ENCODE results near the gene PDE3B.
A peak's percentile ranks its signal among the peaks of the same experiment; 100 is the strongest.
"Not testable (repeated sequence)": the region's sequence is repeated elsewhere in the genome, so short reads cannot be mapped to it uniquely, and the experiment has no call there.

The PDE3B gene

DNA sequence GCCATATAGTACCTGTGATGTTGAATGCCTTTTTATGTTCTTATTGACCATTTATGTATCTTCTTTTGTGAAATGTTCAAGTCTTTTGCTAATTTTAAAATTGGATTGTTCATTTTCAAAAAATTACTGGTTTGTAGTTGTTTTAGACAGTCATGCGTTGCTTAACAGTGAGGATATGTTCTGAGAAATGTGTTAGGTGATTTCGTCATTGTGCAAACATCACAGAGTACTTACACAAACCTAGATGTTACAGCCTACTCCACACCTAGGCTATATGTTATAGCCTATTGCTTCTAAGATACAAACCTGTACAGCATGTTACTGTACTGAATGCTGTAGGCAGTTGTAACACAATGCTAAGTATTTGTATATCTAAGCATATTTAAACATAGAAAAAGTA is 32.5 kb downstream of the PDE3B start:
- DNase-seq (ENCODE audit: low read depth) = peak; percentile 25

DNA sequence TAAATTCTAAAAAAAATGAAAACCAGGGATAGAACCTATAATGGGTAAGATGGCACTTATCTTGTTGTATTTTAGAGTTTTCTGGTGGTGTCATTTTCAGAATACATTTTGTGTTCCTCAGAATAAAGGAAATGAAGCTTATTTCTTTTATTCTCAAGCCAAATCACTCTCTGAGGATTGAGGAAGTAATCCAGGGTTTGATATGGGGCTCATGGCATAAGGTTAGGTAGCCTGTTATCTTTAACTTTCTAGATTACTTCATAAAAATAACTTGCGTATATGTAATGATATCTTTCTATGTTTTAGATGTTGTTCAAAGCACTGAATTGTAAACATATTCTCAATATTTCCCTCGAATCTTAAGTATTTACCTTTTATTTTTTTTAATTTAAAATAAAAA is 33.5 kb downstream of the PDE3B start:
- DNase-seq (ENCODE audit: low read depth) = no peak

DNA sequence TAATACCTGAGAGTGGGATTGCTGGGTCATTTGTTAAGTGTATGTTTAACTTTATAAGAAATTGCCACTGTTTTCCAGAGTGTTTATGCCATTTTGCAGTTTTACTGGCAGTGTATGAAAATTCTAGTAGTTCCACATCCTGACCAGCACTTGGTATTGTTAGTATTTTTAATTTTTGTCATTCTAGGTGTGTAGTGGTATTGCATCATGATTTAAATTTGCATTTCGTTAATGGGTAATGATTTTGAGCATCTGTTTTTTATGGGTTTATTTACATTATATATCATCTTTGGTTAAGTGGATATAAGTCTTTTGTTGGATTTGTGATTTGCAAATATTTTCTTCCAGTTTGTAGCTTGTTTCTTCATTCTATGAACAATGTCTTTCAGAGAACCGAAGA is 34.7 kb downstream of the PDE3B start:
- no peak for DNase-seq (ENCODE audit: low read depth)

DNA sequence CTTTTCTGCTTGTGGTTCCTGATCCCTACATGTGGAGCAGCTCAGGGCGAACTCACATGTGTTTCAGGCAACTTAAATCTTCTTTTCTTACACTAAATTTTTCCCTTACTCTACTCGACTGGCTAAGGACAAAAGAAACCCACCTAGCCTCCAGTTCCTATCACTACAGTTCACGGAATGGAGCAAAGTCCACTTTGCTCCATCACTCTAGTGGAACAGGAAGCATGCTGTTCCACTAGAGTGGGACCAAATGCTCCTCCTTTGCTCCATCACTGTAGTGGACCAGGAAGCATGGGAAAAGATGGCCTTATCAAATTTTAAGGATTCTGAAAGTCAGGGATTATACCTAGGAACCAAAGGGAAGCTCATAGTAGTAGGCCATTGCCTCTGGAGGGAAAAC is 36.1 kb downstream of the PDE3B start:
- no peak for DNase-seq (ENCODE audit: low read depth)

DNA sequence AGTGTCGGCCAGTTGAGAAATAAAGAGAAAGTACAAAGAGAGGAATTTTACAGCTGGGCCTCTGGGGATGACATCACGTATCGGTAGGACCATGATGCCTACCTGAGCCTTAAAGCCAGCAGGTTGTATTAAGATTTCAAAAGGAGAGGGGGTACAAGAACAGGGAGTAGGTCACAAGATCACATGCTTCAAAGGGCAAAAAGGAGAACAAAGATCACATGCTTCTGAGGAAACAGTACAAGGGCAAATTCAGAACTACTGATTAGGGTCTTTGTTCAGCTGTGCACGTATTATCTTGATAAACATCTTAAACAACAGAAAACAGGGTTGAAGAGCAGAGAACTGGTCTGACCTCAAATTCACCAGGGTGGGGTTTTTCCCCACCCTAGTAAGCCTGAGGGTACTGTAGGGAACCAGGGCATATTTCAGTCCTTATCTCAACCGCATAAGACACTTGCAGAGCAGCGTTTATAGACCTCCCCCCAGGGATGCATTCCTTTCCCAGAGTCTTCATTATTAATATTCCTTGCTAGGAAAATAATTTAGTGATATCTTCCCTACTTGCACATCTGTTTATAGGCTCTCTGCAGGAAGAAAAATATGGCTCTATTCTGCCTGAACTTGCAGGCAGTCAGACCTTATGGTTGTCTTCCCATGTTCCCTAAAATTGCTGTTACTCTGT is 40.8 kb downstream of the PDE3B start:
- DNase-seq (ENCODE audit: low read depth) = peak; percentile 10

DNA sequence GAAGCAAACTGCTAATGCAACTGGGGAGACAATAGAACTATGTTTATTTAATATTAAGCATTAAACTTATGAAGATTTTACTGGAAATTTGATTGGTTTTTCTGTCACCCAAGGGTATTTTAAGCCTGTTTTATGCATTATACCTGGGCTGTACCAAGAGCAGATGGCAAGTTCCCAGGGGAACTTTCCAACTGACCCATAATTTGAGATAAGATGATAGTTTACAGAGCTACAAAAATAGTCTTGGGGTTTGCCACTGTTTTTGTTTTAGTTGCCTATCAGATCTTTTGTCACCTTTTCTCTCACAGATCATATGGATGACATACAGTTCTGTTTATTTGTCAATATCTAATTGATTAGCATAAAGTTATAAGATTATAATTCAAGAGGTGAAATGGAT is 43.9 kb downstream of the PDE3B start:
- no peak for DNase-seq (ENCODE audit: low read depth)

DNA sequence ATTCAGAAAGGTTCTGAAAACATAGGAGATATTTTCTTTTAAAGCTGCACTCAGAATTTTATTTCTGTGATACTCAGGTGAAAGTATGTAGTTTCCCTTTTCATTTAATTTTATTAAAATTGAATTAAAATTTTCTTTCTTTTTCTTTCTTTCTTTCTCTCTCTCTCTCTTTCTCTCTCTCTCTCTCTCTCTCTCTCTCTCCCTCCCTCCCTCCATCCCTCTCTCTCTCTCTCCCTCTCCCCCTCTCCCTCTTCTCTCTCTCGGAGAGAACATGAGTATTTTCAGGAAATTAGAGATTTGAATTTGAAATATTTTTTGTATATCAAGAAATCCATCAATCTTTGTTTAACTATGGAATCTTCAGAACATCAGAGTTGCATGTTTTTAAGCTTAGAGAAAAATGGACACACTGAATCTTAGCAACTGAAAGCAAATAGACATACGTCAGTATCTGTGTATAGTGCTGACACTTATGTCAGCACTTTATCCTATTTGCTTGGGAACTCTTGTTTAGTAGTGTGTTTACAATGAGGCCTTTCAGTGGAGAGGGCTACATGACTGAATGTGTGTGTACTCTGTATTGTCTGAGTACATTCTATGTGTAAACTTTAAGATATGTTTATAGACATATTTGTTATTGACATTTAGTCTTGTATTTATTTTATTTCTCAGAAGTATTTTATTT is 44.5 kb downstream of the PDE3B start:
- DNase-seq (ENCODE audit: low read depth) = peak; percentile 4

DNA sequence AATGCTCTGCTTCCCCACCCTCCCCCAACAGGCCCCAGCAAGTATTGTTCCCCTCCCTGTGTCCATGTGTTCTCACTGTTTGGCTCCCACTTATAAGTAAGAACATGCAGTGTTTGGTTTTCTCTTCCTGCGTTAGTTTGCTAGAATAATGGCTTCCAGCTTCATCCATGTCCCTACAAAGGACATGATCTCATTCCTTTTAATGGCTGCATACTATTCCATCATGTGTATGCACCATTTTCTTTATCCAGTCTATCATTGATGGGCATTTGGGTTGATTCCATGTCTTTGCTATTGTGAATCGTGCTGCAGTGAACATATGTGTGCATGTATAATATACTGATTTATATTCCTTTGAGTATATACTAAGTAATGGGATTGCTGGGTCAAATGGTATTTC is 52.1 kb downstream of the PDE3B start:
- DNase-seq (ENCODE audit: low read depth) = not testable (repeated sequence)

DNA sequence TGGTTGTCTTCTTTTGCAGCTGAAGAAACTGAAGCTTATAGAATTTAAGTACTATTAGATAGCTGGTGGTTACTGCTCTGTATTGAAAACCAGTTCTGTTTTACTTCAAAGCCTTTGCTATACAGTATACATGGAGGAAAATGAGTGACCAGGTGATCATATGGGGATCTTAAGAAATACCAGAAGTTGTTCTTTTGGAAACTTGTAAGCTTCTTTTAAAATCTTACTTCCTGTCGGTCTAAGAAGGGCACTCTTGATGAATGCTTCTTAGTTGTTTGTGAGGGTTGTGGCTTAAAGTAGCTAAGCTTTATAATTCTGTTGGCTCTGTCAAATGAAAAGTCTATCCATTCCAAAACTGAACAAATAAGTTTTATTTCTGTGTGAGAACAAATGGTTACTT is 55.2 kb downstream of the PDE3B start:
- no peak for DNase-seq (ENCODE audit: low read depth)

DNA sequence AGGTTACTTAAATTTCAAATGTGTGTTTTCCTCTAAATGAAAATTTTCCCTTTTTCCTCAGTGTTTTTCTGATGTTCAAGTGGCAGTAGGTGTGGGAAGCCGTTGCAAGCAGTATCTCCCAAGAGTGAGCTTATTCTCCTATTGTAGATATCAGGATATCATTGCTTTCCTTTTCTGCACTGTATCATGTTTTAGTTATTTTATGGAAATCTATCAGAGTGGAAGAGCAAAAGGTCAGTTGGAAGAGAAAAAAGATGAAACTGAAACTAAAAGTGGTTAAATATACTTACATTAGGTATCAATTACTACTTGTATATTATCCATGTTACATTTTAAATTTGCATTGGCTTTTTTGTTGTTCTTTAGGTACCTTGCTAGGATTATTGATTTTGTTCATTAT is 57.0 kb downstream of the PDE3B start:
- no peak for DNase-seq (ENCODE audit: low read depth)

DNA sequence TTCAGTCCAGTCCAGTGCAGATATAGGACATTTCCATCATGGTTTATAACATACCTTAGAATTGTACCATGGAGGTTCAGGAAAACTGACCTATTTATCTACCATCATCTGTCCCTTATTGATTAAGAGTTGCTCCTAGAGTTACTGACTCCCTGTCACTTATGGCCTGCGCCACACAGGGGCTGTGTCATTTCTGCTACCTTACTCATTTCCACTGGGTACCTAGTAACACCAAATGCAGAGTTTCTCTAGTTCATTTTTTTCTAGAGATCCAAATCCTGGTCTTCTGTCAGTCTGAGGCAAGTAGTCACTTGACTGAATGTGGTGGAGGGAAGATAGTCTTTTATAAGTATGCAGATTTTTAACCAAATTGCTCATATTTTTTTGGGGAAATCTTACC is 59.2 kb downstream of the PDE3B start:
- no peak for DNase-seq (ENCODE audit: low read depth)

DNA sequence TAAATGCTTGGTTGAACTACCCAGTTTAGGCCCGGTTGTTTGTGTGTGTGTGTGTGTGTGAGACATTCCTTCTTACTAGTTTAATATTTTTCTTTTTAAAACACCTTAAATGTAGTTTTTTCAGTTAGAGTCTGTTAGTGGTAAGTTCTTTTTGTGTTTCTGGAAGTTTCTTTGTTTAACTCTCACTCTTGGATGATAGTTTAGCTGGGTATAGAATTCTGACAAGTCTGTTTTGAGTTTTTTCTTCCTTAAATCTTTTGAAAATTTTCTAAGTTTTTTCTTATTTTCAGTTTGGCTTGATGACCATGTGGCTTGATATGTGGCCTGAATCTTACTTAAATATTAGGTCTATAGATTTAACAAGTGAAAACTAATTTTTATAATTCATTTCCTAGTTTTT is 60.1 kb downstream of the PDE3B start:
- DNase-seq (ENCODE audit: low read depth) = no peak

DNA sequence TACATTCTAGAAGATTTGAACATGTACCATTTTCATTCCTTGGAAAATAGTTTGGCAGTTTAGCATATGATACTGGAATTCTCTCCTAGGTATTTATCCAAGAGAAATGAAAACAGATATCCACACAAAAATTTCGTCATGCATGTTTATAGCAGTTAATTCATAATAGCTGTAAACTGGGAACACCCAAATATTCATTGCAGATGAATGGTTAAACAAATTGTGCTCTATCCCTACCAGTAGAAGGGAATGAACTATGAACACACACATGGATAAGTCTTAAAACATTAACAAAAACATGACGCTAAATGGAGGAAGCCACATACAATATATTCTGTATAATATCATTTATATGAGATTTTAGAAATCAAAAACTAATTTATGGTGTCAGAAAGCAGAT is 61.5 kb downstream of the PDE3B start:
- no peak for DNase-seq (ENCODE audit: low read depth)

DNA sequence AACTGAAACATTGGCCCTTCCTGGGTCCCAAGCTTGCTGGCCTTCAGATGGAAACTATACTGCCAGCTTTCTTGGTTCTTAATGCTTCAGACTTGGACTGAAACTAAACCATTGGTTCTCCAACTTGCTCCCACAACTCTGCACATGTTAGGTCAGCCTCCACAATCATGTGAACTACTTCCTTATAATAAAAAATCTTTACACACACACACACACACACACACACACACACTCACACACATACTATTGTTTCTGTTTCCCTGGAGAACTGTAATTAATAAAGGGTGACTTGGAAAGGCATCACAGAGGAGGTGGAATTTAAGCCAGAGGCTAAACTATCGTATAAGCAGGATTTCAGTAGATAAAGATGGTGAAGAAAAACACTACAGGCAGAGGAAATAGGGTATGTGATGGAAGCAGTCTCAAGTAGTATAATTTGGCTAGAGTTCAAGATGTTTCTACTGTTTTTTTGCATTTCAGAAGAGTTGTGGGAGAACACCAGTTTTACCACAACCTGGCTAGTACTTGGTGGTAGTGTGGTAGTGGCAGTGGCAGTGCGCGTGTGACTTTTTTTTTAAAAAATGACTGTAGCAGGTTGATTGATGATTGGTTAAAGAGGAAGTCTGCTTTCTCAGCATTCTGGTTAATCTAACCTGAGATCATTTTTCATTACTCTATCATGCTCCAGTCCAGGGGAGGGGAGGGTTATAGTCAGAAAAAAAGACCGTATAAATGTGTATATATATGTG is 70.1 kb downstream of the PDE3B start:
- DNase-seq (ENCODE audit: low read depth) = no peak

DNA sequence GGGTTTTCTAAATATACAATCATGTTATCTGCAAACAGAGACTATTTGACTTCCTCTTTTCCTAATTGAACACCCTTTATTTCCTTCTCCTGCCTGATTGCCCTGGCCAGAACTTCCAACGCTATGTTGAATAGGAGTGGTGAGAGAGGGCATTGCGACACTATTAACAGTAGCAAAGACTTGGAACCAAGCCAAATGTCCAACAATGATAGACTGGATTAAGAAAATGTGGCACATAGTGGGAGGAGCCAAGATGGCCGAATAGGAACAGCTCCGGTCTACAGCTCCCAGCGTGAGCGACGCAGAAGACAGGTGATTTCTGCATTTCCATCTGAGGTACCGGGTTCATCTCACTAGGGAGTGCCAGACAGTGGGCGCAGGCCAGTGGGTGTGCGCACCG is 72.1 kb downstream of the PDE3B start:
- DNase-seq (ENCODE audit: low read depth) = peak; percentile 2

DNA sequence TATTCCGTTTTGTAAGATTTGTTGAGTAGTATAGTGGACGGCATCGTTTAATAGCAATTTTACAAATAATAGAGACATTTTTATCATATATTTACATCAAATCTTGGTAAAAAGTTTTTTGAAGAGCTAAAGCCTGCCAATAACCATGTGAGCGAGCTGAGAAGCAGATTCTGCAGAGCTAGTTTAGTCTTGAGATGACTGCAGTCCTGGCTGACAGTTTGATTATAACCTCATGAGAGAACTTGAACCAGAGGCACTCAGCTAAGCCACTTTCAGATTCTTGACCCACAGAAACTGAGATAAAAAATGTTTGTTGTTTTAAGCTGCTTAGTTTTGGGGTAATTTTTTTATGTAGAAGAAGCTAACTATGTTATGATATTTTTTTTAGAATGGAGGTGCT is 78.9 kb downstream of the PDE3B start:
- no peak for DNase-seq (ENCODE audit: low read depth)

DNA sequence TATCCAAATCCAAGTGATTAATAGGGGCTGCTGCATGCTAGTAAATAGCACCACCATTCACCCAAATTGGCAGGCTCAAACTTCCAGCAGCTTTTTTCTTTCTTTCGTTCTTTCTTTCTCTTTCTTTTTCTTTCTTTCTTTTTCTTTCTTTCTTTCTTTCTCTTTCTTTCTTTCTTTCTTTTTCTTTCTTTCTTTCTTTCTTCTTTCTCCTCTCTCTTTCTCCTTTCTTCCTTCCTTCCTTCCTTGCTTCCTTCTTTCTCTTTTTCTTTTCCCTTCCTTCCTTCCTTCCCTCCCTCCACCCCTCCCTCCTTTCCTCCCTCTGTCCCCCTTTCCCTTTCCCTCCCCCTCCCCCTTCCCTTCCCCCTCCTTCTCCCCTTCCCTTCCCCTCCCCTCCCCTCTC is 81.5 kb downstream of the PDE3B start:
- DNase-seq (ENCODE audit: low read depth) = no peak

DNA sequence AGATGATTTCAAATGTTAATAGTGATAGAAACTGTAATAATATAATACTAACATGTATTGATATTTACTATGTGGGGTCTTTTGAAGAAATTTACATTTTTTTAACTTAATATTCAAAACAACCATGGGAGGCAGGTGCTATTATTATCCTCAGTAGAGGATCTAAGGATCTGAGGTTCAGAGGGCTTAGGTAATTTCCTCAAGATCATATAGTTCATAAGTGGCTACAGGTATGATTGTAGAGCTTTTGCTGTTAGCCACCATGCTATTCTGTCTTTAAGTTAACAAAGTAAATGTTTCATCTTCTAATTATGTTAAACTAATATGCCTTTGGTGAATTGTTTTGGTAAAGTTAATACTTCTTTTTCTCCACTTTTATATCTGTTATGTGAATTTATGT is 83.6 kb downstream of the PDE3B start:
- DNase-seq (ENCODE audit: low read depth) = no peak

DNA sequence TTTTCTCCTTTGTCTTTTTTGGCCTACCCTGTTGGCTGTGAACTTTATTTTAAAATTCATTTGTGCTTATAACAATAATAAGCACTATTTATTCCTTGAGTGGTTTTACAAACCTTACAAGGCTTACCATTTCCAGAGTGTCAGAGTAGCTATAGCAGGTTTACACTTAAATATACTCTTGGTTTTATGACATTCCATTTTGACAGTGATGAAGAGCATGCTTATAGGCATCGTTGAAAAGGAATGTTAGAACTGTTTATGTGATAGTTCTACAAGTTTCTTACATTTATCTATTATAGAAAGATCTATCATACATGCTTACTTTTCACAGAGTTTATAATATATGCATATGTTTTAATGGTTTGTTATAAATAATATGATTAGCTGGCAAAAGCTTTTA is 84.1 kb downstream of the PDE3B start:
- peak; percentile 3 for DNase-seq (ENCODE audit: low read depth)

DNA sequence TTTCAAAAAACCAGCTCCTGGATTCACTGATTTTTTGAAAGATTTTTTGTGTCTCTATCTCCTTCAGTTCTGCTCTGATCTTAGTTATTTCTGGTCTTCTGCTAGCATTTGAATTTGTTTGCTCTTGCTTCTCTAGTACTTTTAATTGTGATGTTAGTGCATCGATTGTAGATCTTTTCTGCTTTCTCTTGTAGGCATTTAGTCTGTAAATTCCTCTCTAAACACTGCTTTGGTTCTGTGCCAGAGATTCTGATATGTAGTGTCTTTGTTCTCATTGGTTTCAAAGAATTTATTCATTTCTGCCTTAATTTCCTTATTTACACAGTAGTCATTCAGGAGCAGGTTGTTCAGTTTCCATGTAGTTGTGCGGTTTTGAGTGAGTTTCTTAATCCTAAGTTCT is 96.9 kb downstream of the PDE3B start:
- DNase-seq (ENCODE audit: low read depth) = not testable (repeated sequence)

DNA sequence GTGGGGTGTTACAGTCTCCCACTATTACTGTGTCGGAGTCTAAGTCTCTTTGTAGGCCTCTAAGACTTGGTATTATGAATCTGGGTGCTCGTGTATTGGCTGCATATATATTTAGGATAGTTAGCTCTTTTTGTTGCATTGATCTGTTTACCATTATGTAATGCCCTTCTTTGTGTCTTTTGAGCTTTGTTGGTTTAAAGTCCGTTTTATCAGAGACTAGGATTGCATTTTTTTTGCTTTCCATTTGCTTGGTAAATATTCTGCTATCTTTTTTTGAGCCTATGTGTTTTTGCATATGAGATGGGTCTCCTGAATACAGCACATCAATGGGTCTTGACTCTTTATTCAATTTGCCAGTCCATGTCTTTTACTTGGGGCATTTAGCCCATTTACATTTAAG is 97.6 kb downstream of the PDE3B start:
- no peak for DNase-seq (ENCODE audit: low read depth)

DNA sequence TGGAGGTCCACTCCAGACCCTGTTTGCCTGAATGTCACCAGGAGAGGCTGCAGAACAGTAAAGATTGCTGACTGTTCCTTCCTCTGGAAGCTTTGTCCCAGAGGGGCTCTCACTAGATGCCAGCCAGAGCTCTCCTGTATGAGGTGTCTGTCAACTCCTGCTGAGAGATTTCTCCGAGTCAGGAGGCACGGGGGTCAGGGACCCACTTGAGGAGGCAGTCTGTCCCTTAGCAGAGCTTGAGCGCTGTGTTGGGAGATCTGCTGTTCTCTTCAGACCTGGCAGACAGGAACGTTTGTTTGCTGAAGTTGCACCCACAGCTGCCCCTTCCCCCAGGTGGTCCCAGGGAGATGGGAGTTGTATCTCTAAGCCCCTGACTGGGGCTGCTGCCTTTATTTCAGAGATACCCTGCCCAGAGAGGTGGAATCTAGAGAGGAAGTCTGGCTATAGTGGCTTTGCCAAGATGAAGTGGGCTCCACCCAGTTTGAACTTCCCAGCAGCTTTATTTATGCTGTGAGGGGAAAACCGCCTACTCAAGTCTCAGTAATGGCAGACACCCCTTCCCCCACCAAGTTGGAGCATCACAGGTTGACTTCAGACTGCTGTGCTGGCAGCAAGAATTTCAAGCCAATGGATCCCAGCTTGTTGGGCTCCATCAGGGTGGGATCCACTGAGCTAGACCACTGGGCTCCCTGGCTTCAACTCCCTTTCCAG is 99.4 kb downstream of the PDE3B start:
- DNase-seq (ENCODE audit: low read depth) = no peak

DNA sequence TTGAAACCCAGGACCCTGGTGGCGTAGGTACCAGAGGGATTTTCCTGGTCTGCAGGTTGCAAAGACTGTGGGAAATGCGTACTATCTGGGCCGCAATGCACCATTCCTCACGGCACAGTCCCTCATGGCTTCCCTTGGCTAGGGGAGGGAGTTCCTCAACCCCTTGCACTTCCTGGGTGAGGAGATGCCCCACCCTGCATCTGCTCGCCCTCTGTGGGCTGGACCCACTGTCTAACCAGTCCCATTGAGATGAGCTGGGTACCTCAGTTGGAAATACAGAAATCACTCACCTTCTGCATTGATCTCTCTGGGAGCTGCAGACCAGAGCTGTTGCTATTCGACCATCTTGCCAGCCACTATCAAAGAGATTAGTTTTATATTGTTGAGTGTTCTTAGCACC is 100.1 kb downstream of the PDE3B start:
- DNase-seq (ENCODE audit: low read depth) = not testable (repeated sequence)

Data from amniotic epithelial cell (primary cell).